ENCODE measurements around the gene CCDC85A.

GRCh38 chr2:56208380-56208779 lies 24.6 kb downstream of the CCDC85A start:
- TF ChIP-seq EP300 (IDR thresholded peaks at IDR 0.05) (no peak), CTCF (IDR thresholded peaks at IDR 0.05) (no peak), POLR2A (IDR thresholded peaks at IDR 0.05) (no peak), POLR2AphosphoS5 (IDR thresholded peaks at IDR 0.05) (no peak)
